HG03342 (cell line): ENCODE data around the gene AGPAT3.
"Not testable (repeated sequence)": the region's sequence is repeated elsewhere in the genome, so short reads cannot be mapped to it uniquely, and the experiment has no call there.

ENCODE experiments used
- ATAC-seq: cut with Tn5 transposase; IDR thresholded peaks from one replicate; pipeline ENCODE4 v1.9.1; 2021; ENCODE audit warnings: mild to moderate bottlenecking, moderate library complexity; ENCODE audit not compliant: unreplicated experiment

Gene AGPAT3

GRCh38 chr21:43881935-43882334 lies 16.9 kb downstream of the AGPAT3 start:
- no peak for ATAC-seq

- no peak for ATAC-seq
These were observed 18.0 kb downstream of the AGPAT3 start for GRCh38 chr21:43882952-43883545.

GRCh38 chr21:43884012-43884860 lies 19.2 kb downstream of the AGPAT3 start:
- no peak for ATAC-seq

GRCh38 chr21:43884861-43885417 lies 19.9 kb downstream of the AGPAT3 start:
- no peak for ATAC-seq

- ATAC-seq = no peak
These were observed 20.7 kb downstream of the AGPAT3 start for GRCh38 chr21:43885721-43886120.

GRCh38 chr21:43886565-43886964 lies 21.5 kb downstream of the AGPAT3 start:
- no peak for ATAC-seq

GRCh38 chr21:43889069-43889468 lies 24.0 kb downstream of the AGPAT3 start:
- ATAC-seq = no peak

- no peak for ATAC-seq
These were observed 25.0 kb downstream of the AGPAT3 start for GRCh38 chr21:43890042-43890441.

GRCh38 chr21:43892334-43892733 lies 27.3 kb downstream of the AGPAT3 start:
- no peak for ATAC-seq

GRCh38 chr21:43892984-43893535 lies 28.0 kb downstream of the AGPAT3 start:
- ATAC-seq = no peak

- ATAC-seq = peak; percentile 76
These were observed 28.6 kb downstream of the AGPAT3 start for GRCh38 chr21:43893536-43894205.

GRCh38 chr21:43894206-43894577 lies 29.2 kb downstream of the AGPAT3 start:
- no peak for ATAC-seq

- ATAC-seq = no peak
These were observed 30.2 kb downstream of the AGPAT3 start for GRCh38 chr21:43895196-43895595.

GRCh38 chr21:43896696-43897299 lies 31.8 kb downstream of the AGPAT3 start:
- not testable (repeated sequence) for ATAC-seq

GRCh38 chr21:43899307-43900077 lies 34.5 kb downstream of the AGPAT3 start:
- ATAC-seq = no peak

GRCh38 chr21:43900078-43900385 lies 35.0 kb downstream of the AGPAT3 start:
- no peak for ATAC-seq

- no peak for ATAC-seq
These were observed 35.7 kb downstream of the AGPAT3 start for GRCh38 chr21:43900690-43901089.

GRCh38 chr21:43902441-43902840 lies 37.4 kb downstream of the AGPAT3 start:
- ATAC-seq = no peak

GRCh38 chr21:43903451-43904091 lies 38.5 kb downstream of the AGPAT3 start:
- no peak for ATAC-seq

- no peak for ATAC-seq
These were observed 39.3 kb downstream of the AGPAT3 start for GRCh38 chr21:43904331-43904781.
